Activated naive CD8-positive, alpha-beta T cell treated with anti-CD3 and anti-CD28 coated beads, Interleukin-2, amount 50 U/mL, for 24 hours (primary cell): ENCODE results near the gene ANKRD16.
"Not testable (repeated sequence)": the region's sequence is repeated elsewhere in the genome, so short reads cannot be mapped to it uniquely, and the experiment has no call there.

ENCODE experiments used
- ATAC-seq: fragments of 150-1000 bp; cut with Tn5 transposase; one replicate; pipeline ENCODE4 v1.10.0; 2021
- DNase-seq: peaks from one replicate; pipeline ENCODE4 v3.0.0; 2021
- H3K27ac Mint-ChIP-seq: one replicate; pipeline ENCODE4 v1.8.0; 2021; ENCODE audit warnings: mild to moderate bottlenecking, mixed read lengths
- H3K27me3 Mint-ChIP-seq: one replicate; pipeline ENCODE4 v1.8.0; 2021; ENCODE audit warnings: mixed read lengths
- H3K36me3 Mint-ChIP-seq: one replicate; pipeline ENCODE4 v1.8.0; 2021; ENCODE audit warnings: low read depth, mixed read lengths
- H3K4me1 Mint-ChIP-seq: one replicate; pipeline ENCODE4 v1.8.0; 2021; ENCODE audit warnings: mixed read lengths
- H3K4me3 Mint-ChIP-seq: one replicate; pipeline ENCODE4 v1.8.0; 2021; ENCODE audit warnings: mild to moderate bottlenecking, moderate library complexity, mixed read lengths
- H3K9me3 Mint-ChIP-seq: one replicate; pipeline ENCODE4 v1.8.0; 2021; ENCODE audit warnings: mixed read lengths

ANKRD16 gene

GRCh38 chr10:5913736-5914135 is 24.0 kb upstream of the ANKRD16 start:
- Mint-ChIP-seq H3K36me3 (peaks cover 51% of the 10 kb centered on the region), H3K27me3 (no peaks in the 10 kb centered on the region), H3K4me3 (no peak overlapping the region), H3K4me1 (no peaks in the 10 kb centered on the region), H3K27ac (no peak overlapping the region), H3K9me3 (no peaks in the 10 kb centered on the region)
- ATAC-seq (no peak), DNase-seq (no peak)

- H3K36me3 Mint-ChIP-seq: peaks cover 44% of the 10 kb centered on the region
- DNase-seq: no peak
Observed at GRCh38 chr10:5911670-5912069, 22.0 kb upstream of the ANKRD16 start.

DNA sequence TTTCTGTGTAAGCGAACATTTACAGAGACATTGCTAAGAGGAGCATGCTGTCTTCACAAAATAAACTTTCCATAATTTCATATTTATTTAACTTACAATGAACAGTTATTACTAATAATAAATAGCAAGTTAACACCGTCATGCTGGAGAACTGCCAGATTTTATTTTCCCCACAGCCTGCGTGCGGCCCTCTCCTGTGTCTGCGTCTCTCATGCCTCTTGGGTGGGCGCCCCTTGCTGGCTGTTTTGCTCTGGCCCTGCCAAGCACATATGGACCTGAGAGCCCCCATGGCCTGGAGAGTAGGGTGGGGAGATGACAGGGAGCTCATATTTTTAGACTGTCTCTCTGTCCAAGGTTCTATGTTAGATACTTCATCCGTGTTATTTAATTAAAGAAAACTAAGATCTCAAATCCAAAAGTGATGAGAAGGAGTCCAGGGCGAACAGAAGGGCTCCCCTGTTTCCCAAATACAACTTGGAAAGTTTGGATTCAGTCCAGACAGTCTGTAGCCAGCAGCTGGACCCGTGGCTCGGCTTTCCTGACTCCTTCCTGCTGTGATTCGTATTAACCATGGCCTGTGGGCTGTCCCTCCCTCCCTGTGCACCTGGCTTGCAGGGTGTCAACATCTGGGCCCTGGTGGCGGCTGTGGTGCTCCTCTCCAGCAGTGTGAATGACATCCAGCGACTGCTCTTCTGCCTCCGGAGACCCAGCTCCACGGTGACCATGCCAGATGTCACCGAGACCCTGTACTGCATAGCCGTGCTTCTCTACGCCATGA is 20.8 kb upstream of the ANKRD16 start:
- Mint-ChIP-seq H3K36me3 (peaks cover 44% of the 10 kb centered on the region), H3K27ac (no peak overlapping the region), H3K4me1 (peaks cover 4% of the 10 kb centered on the region), H3K4me3 (no peak overlapping the region), H3K9me3 (no peaks in the 10 kb centered on the region), H3K27me3 (no peaks in the 10 kb centered on the region)
- no peak for ATAC-seq
- no peak for DNase-seq

More at GRCh38 chr10:5911670-5912069, 22.0 kb upstream of the ANKRD16 start:
- Mint-ChIP-seq H3K27ac (no peak overlapping the region), H3K4me3 (no peak overlapping the region), H3K4me1 (peaks cover under 1% of the 10 kb centered on the region), H3K9me3 (no peaks in the 10 kb centered on the region), H3K27me3 (no peaks in the 10 kb centered on the region)
- ATAC-seq: no peak

DNA sequence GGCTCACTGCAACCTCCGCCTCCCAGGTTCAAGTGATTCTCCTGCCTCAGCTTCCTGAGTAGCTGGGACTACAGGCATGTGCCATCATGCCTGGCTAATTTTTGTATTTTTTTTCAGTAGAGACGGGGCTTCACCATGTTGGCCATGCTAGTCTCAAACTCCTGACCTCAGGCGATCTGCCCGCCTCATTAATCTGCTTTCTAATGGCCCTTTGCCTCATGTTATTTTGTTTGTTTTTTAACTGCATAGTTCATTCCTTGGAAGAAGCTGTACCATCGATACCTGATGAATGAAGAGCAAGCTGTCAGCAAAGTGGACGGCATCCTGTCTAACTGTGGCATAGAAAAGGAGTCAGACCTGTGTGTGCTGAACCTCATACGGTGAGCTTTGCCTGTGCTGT is 19.0 kb upstream of the ANKRD16 start:
- not testable (repeated sequence) for H3K27me3 Mint-ChIP-seq, H3K27ac Mint-ChIP-seq, ATAC-seq, H3K9me3 Mint-ChIP-seq, H3K4me3 Mint-ChIP-seq, DNase-seq
- Mint-ChIP-seq H3K4me1 (peaks cover 10% of the 10 kb centered on the region), H3K36me3 (peaks cover 42% of the 10 kb centered on the region)

GRCh38 chr10:5906651-5907050 is 17.0 kb upstream of the ANKRD16 start:
- H3K36me3 Mint-ChIP-seq: peaks cover 39% of the 10 kb centered on the region
- H3K27ac Mint-ChIP-seq: peak overlapping the region; percentile 5
- ATAC-seq (no peak), DNase-seq (no peak)
- no peak overlapping the region for H3K4me3 Mint-ChIP-seq
- no peaks in the 10 kb centered on the region for H3K9me3 Mint-ChIP-seq
- H3K4me1 Mint-ChIP-seq: peaks cover 15% of the 10 kb centered on the region
- no peaks in the 10 kb centered on the region for H3K27me3 Mint-ChIP-seq

DNA sequence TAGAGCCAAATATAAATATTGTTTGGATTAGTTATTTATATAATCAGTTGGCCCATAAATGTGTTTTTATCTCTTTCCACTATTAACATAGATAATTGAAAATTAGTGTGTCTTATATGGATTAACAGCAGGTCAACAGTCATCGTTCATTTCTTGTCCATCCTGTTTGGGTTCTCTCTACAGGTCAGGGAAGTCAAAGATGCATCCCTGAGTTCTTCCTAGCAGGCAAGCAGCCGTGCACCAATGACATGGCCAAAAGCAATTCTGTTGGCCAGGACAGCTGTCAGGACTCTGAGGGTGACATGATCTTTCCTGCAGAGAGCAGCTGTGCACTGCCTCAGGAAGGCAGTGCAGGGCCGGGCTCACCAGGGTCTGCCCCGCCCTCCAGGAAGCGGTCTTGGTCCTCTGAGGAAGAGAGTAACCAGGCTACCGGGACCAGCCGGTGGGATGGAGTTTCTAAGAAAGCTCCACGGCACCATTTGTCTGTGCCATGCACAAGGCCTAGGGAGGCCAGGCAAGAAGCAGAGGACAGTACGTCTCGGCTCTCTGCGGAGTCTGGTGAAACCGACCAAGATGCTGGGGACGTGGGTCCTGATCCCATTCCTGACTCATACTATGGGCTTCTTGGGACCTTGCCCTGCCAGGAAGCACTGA is 16.3 kb upstream of the ANKRD16 start:
- no peaks in the 10 kb centered on the region for H3K9me3 Mint-ChIP-seq
- ATAC-seq: no peak
- H3K4me1 Mint-ChIP-seq: peaks cover 15% of the 10 kb centered on the region
- H3K4me3 Mint-ChIP-seq: no peak overlapping the region
- no peak for DNase-seq
- H3K27ac Mint-ChIP-seq: no peak overlapping the region
- peaks cover 37% of the 10 kb centered on the region for H3K36me3 Mint-ChIP-seq
- no peaks in the 10 kb centered on the region for H3K27me3 Mint-ChIP-seq

DNA sequence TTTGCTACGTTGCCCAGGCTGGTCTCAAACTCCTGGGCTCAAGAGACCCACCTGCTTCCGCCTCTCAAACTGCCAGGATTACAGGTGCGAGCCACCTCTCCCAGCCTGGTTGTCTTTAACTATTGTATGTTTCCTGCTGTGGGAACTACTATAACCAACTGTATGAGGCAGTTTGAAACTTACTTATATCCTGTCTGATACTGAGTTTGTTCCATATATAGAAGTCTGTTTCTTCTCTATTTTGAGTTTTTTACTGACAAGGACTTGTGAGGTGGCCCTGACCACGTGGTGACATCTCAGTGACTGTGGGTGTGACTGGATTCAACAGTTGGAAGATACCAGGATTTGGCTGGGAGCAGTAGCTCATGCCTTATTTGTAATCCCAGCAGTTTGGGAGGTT is 14.5 kb upstream of the ANKRD16 start:
- H3K36me3 Mint-ChIP-seq: peaks cover 28% of the 10 kb centered on the region
- no peaks in the 10 kb centered on the region for H3K27me3 Mint-ChIP-seq
- peak; percentile 59 for ATAC-seq
- no peak for DNase-seq
- peak overlapping the region; percentile 39 for H3K27ac Mint-ChIP-seq
- H3K4me3 Mint-ChIP-seq: no peak overlapping the region
- peaks cover 15% of the 10 kb centered on the region for H3K4me1 Mint-ChIP-seq
- no peaks in the 10 kb centered on the region for H3K9me3 Mint-ChIP-seq

DNA sequence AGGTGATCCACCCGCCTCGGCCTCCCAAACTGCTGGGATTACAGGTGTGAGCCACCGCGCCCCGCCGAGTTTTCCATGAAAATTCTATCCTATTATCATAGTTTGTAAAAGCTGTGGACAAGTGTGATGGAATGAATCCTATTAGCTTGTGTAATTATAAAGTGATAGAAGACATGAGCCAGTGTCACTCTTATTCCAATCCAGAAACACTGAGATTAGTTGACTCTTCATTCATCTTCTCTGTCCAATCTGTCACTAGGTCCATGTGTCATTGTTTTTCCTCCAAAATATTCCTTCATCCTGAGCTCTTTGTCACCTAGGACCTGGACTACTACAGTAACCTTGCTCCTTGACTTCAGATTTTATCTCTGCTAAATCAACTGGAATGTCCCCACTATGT is 13.9 kb upstream of the ANKRD16 start:
- H3K9me3 Mint-ChIP-seq: no peaks in the 10 kb centered on the region
- no peak overlapping the region for H3K4me3 Mint-ChIP-seq
- H3K27ac Mint-ChIP-seq: no peak overlapping the region
- DNase-seq (no peak), ATAC-seq (no peak)
- no peaks in the 10 kb centered on the region for H3K27me3 Mint-ChIP-seq
- H3K4me1 Mint-ChIP-seq: peaks cover 15% of the 10 kb centered on the region
- peaks cover 22% of the 10 kb centered on the region for H3K36me3 Mint-ChIP-seq

- DNase-seq: no peak
- H3K36me3 Mint-ChIP-seq: peaks cover 25% of the 10 kb centered on the region
- H3K27me3 Mint-ChIP-seq: no peaks in the 10 kb centered on the region
- H3K9me3 Mint-ChIP-seq: no peaks in the 10 kb centered on the region
- no peak overlapping the region for H3K4me3 Mint-ChIP-seq
- no peak overlapping the region for H3K27ac Mint-ChIP-seq
- peaks cover 15% of the 10 kb centered on the region for H3K4me1 Mint-ChIP-seq
- no peak for ATAC-seq
Observed at GRCh38 chr10:5902511-5903274, 13.0 kb upstream of the ANKRD16 start.

GRCh38 chr10:5900247-5900646 is 10.6 kb upstream of the ANKRD16 start:
- DNase-seq: no peak
- Mint-ChIP-seq H3K27me3 (no peaks in the 10 kb centered on the region), H3K4me3 (no peak overlapping the region), H3K4me1 (peaks cover 23% of the 10 kb centered on the region), H3K27ac (no peak overlapping the region), H3K9me3 (no peaks in the 10 kb centered on the region), H3K36me3 (peaks cover 21% of the 10 kb centered on the region)
- ATAC-seq: no peak

- no peaks in the 10 kb centered on the region for H3K27me3 Mint-ChIP-seq
- no peak for ATAC-seq
- H3K36me3 Mint-ChIP-seq: peaks cover 27% of the 10 kb centered on the region
- H3K4me1 Mint-ChIP-seq: peaks cover 28% of the 10 kb centered on the region
- H3K27ac Mint-ChIP-seq: no peak overlapping the region
- H3K4me3 Mint-ChIP-seq: no peak overlapping the region
- no peak for DNase-seq
- H3K9me3 Mint-ChIP-seq: no peaks in the 10 kb centered on the region
Observed at GRCh38 chr10:5898163-5898562, 8.5 kb upstream of the ANKRD16 start.

DNA sequence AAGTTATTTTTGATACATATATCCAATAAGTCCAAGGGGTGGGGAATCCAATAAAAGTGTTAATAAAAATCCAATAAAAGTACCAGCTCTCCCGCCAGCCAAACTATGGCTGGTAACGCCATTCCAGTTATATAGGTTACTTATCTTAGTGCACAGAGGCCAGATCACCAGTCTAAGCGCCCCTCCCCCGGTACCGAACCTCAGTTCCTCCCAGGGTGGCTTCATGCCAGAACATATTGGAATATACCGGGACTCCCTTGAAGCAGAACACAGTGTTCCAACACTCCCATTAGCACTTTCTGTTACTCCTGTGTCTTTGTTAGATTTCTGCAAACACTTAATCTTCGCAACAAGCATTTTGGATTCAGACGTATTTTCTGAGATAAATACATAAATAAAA is 7.8 kb upstream of the ANKRD16 start:
- Mint-ChIP-seq H3K36me3 (peaks cover 27% of the 10 kb centered on the region), H3K9me3 (no peaks in the 10 kb centered on the region), H3K4me3 (no peak overlapping the region), H3K27ac (no peak overlapping the region), H3K4me1 (peaks cover 32% of the 10 kb centered on the region), H3K27me3 (no peaks in the 10 kb centered on the region)
- ATAC-seq (no peak), DNase-seq (no peak)

DNA sequence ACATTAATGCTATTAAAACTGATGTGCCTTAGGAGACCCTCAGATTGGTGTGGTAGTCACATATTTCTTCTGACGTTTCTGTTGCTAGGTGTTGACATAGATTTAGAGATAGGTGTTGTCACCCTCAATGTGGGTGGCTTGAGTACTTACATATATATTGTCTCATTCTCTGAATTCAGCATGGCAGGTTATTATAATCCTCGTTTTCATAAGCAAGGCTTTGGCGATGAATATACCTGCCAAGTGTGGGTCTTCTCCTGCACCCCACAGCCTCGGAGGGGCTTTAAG is 7.3 kb upstream of the ANKRD16 start:
- DNase-seq: no peak
- Mint-ChIP-seq H3K27ac (no peak overlapping the region), H3K36me3 (peaks cover 27% of the 10 kb centered on the region), H3K27me3 (no peaks in the 10 kb centered on the region), H3K9me3 (no peaks in the 10 kb centered on the region), H3K4me3 (no peak overlapping the region), H3K4me1 (peaks cover 35% of the 10 kb centered on the region)
- no peak for ATAC-seq

- ATAC-seq: no peak
Observed at GRCh38 chr10:5896208-5897052, 6.7 kb upstream of the ANKRD16 start.

More at GRCh38 chr10:5896208-5897052, 6.7 kb upstream of the ANKRD16 start:
- DNase-seq: no peak
- Mint-ChIP-seq H3K36me3 (peaks cover 27% of the 10 kb centered on the region), H3K4me3 (no peak overlapping the region), H3K27me3 (no peaks in the 10 kb centered on the region), H3K4me1 (peaks cover 41% of the 10 kb centered on the region), H3K27ac (peak overlapping the region; percentile 64), H3K9me3 (no peaks in the 10 kb centered on the region)
